ENCODE measurements around the gene RRP1.

RRP1 gene

GRCh38 chr21:43850728-43851295, 61.4 kb downstream of the RRP1 start:
- ChIA-PET CTCF (interaction anchor here (1.6 kb wide), 1 partner anchor 11 kb away, joined by 3 read pairs; no protein-coding TSS in a partner anchor), POLR2A (no interaction called here)
- no peak for DNase-seq (ENCODE audit: low read depth, low spot score)
- H3K4me3 ChIP-seq (ENCODE audit: low read depth, low read length), result no peak overlapping the region
- no peak for TF ChIP-seq CTCF (IDR thresholded peaks at IDR 0.05; ENCODE audit: insufficient read depth, low read length, missing control alignments)

- no peak for TF ChIP-seq CTCF (IDR thresholded peaks at IDR 0.05; ENCODE audit: insufficient read depth, low read length, missing control alignments)
- DNase-seq (ENCODE audit: low read depth, low spot score), result no peak
- no peak overlapping the region for H3K4me3 ChIP-seq (ENCODE audit: low read depth, low read length)
- ChIA-PET POLR2A (no interaction called here), CTCF (no interaction called here)
Observed at GRCh38 chr21:43851593-43851992, 62.2 kb downstream of the RRP1 start.

GRCh38 chr21:43853851-43854772, 64.7 kb downstream of the RRP1 start:
- DNase-seq (ENCODE audit: low read depth, low spot score), result no peak
- CTCF ChIA-PET, result no interaction called here
- POLR2A ChIA-PET, result no interaction called here
- H3K4me3 ChIP-seq (ENCODE audit: low read depth, low read length), result no peak overlapping the region
- TF ChIP-seq CTCF (IDR thresholded peaks at IDR 0.05; ENCODE audit: insufficient read depth, low read length, missing control alignments), result no peak

Measured in AG04449 (cell line).